Measurements from ENCODE around the gene TRIM24.
"Not testable (repeated sequence)": the region's sequence is repeated elsewhere in the genome, so short reads cannot be mapped to it uniquely, and the experiment has no call there.

The TRIM24 gene

GRCh38 chr7:138493535-138493934 lies 33.5 kb downstream of the TRIM24 start:
- DNase-seq (ENCODE audit: low read depth, low spot score) = no peak

DNA sequence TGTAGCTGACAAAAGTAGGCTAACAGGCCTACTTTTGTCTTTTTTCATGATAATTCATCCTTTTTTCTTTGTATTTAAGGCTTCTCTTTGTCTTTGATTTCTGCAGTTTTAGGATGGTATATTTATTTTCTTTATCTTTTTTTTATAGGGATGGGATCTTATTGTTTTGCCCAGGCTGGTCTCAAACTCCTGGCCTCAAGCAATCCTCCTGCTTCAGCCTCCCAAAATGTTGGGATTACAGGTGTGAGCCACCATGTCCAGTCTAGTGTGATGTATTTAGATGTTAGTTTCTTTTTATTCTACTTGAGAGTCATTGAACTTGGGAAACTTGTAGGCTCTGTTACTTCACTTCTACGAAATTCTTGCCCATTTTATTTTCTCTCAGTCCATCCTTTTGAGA lies 35.4 kb downstream of the TRIM24 start:
- DNase-seq (ENCODE audit: low read depth, low spot score) = no peak

DNA sequence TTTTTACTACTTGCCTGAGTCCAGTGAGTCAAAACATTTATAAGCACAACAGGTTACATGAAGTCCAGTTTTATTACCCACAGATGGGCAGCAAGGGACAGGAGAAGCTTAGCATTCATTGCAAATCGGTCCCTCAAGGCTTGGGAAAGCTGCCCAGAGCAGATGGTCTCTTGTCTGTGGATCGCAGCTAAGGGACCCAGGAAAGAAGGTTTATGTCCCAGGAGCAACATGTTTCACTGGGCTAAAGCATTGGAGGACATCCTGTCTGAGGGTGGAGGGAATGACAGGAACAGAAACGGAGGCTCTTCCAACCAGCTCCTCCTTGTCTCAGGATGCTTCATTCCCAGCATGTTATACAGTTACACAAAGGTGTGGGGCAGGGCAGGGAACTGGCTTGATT lies 39.3 kb downstream of the TRIM24 start:
- no peak for DNase-seq (ENCODE audit: low read depth, low spot score)

GRCh38 chr7:138500303-138500702 lies 40.2 kb downstream of the TRIM24 start:
- DNase-seq (ENCODE audit: low read depth, low spot score) = not testable (repeated sequence)

GRCh38 chr7:138500892-138501291 lies 40.8 kb downstream of the TRIM24 start:
- no peak for DNase-seq (ENCODE audit: low read depth, low spot score)

DNA sequence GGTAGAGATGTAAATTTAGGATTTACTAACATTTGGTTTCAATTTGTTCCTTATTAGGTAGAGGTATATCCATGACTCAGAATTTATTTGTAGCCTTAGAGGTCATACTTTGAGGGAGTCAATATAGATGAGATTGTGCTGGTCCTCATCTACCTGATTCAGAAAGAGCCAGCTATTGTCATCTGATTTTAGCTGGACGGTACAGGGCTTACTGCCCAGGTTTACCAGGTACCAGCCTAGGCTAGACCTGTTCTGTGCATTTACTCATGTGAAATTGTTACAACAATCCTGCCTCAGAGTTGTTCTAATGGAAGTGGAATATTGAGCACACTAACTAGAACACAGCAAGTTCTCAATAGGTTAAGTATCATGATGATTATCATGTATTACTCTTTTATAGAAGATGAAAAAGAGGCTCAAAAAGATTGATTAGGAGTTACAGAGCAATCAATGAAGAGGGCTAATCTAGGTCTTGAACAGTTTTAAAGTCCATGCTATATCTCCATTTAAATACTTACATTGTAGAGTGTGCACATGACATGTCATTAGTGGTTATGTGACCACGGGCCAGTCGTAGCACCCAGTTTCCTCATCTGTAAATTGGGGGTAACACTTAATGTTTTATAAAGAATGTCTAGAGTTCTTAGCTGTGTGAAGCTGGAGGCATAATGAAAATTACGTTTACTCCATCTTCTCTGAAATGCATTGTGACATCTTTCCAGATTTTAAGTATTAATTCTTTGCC lies 42.1 kb downstream of the TRIM24 start:
- DNase-seq (ENCODE audit: low read depth, low spot score) = no peak

DNA sequence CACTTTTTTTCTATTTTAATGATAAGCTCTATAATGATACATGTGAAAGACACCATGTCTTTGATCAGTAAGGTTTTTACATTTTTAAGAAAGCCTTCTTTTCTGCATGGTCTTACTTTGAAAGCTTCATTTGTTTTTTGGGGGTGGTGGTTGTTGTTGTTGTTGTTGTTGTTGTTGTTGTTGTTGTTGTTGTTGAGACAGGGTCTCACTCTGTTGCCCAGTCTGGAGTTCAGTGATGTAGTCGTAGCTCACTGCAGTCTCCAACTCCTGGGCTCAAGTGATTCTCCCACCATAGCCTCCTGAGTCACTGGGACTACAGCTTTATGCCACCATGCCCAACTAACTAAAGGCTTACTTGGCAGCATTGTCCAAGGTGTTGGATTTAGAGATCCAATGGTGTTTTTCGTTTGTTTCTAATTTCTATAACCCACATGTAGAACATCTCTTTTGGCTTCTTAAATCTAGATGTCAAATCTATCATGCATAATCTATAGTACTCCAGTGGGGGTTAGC lies 45.4 kb downstream of the TRIM24 start:
- DNase-seq (ENCODE audit: low read depth, low spot score) = no peak

GRCh38 chr7:138506764-138507163 lies 46.7 kb downstream of the TRIM24 start:
- DNase-seq (ENCODE audit: low read depth, low spot score) = no peak

DNA sequence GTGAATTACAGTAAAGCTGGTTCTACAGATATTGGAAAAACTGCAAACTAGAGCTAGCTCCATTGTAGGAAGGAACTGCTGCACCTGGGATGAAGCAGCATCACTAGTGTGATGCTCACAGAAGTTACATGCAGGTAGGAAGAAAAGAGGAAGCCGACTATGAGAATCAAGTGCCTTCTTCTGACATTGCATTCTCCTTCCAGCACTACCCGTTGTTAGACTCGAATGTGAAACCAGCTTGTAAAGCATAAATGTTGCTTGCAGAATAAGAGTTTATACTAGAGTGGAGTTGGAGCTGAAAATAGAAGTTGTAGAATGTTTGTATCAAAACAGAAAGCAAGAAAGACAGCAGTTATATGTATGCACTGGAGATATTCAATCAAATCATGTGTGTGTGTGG lies 49.9 kb downstream of the TRIM24 start:
- no peak for DNase-seq (ENCODE audit: low read depth, low spot score)

- DNase-seq (ENCODE audit: low read depth, low spot score) = no peak
These were observed 52.2 kb downstream of the TRIM24 start for GRCh38 chr7:138512092-138512858.

GRCh38 chr7:138512885-138513284 lies 52.8 kb downstream of the TRIM24 start:
- no peak for DNase-seq (ENCODE audit: low read depth, low spot score)

- no peak for DNase-seq (ENCODE audit: low read depth, low spot score)
These were observed 53.3 kb downstream of the TRIM24 start for GRCh38 chr7:138513344-138513871.

DNA sequence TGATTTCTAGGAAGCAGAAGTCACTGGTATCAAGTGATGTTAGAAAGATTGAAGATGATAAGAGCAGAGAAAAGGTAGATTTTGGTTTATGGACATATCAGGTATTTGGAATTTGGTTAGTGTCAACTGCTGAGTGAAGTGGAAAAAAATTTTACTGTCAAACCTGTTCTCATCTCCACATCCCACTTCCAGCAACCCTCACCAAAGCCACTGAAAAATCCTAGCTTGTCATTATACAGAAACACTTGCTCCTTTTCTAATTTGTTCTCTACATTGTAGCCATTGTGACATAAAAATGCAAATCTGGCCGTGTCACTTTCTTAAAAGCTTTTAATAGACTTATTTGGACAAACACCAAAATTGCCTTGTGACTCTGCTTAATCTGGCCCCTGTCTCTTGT lies 54.0 kb downstream of the TRIM24 start:
- no peak for DNase-seq (ENCODE audit: low read depth, low spot score)

DNA sequence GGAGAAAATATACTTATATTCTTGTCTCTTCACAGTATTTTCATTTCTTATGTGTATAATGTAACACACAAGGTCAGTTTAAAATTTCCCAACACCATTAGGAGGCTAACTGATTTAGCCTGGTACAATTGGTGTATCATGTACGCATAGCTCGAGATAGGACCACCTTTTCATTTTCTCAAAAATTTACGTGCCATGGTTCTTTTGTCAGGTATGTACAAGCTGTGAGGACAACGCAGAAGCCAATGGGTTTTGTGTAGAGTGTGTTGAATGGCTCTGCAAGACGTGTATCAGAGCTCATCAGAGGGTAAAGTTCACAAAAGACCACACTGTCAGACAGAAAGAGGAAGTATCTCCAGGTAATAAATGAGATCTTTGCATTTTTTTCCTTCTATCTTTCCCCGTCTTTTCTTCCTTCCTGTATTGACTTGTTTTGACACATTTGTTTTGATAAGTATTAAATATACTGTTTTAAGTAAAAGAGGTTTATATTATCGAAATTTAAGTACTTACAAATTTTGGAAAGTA lies 55.0 kb downstream of the TRIM24 start:
- no peak for DNase-seq (ENCODE audit: low read depth, low spot score)

DNA sequence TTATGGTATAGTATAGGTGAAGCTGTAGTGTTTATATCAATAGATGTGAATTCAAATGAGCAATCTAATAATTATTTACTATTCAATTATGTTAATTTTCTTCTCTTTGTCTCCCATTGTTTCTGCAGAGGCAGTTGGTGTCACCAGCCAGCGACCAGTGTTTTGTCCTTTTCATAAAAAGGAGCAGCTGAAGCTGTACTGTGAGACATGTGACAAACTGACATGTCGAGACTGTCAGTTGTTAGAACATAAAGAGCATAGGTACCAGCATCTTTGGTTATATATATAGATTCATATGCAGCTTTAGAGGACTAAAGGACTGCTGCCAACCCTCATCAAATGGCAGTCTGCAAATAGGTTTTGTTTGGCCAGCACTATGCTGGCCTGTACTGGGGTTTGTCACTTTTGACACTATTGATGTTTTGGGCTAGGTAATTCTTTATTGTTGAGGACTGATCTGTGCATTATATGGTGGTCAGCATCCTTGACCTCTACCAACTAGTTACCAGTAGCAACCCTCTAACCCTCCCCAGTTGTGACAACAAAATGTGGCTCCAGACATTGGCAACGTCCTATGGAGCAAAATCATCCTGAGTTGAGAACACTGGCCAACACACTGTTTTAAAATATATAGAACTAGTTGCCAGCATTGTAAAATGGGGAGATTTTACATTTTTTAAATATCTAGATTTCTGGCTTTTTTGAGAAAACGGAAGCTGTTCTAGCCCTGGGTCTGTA lies 59.2 kb downstream of the TRIM24 start:
- DNase-seq (ENCODE audit: low read depth, low spot score) = no peak

- no peak for DNase-seq (ENCODE audit: low read depth, low spot score)
These were observed 60.7 kb downstream of the TRIM24 start for GRCh38 chr7:138520742-138521141.

- DNase-seq (ENCODE audit: low read depth, low spot score) = no peak
These were observed 61.9 kb downstream of the TRIM24 start for GRCh38 chr7:138521837-138522461.

- no peak for DNase-seq (ENCODE audit: low read depth, low spot score)
These were observed 64.2 kb downstream of the TRIM24 start for GRCh38 chr7:138524259-138524658.

DNA sequence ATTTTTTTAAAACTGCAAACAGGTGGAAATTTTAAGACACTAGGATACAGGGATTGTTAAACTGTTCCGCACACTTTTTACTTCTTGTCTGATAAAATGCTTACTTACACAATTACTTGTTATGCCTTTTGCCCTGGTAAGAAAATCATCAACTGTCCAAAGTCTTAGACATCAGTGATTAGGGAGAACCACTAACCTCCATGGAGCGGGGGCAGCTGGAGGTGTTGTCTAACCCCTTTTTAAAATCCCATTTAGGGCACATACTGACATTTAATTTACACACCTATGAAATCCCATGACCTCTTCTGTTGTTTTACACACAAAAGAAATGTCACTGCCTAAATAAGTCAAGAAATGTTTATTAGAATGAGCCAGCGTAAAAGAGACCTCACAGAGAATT lies 65.7 kb downstream of the TRIM24 start:
- DNase-seq (ENCODE audit: low read depth, low spot score) = no peak

- DNase-seq (ENCODE audit: low read depth, low spot score) = no peak
These were observed 67.7 kb downstream of the TRIM24 start for GRCh38 chr7:138527746-138528223.

- not testable (repeated sequence) for DNase-seq (ENCODE audit: low read depth, low spot score)
These were observed 76.8 kb downstream of the TRIM24 start for GRCh38 chr7:138536833-138537232.
